GM12873 (cell line): ENCODE results near the gene GIPR.

ENCODE experiments used
- CTCF ChIP-seq: IDR thresholded peaks from 2 replicates; pipeline ENCODE4 v1.5.1; 2012; ENCODE audit warnings: low read depth, mild to moderate bottlenecking, moderate library complexity, low read length, control low read depth; ENCODE audit not compliant: insufficient read depth; ENCODE audit errors: missing control alignments

GIPR gene

GRCh38 chr19:45715139-45715538, 47.1 kb downstream of the GIPR start:
- no peak for TF ChIP-seq CTCF

GRCh38 chr19:45716359-45717130, 48.5 kb downstream of the GIPR start:
- no peak for TF ChIP-seq CTCF

- no peak for TF ChIP-seq CTCF
Measured at GRCh38 chr19:45717131-45717982, 49.3 kb downstream of the GIPR start.

- TF ChIP-seq CTCF, result no peak
Measured at GRCh38 chr19:45717983-45718650, 50.1 kb downstream of the GIPR start.

GRCh38 chr19:45729800-45730290, 61.8 kb downstream of the GIPR start:
- no peak for TF ChIP-seq CTCF

- peak; percentile 34 for TF ChIP-seq CTCF
Measured at GRCh38 chr19:45730368-45731288, 62.6 kb downstream of the GIPR start, which contains the start of gene FBXO46. Gene FBXO46 (minus strand): TSS chr19:45730896. CDS start chr19:45713495, 17,401 bp downstream.
